Nephron progenitor cell (in vitro differentiated cells): Measurements from ENCODE around the gene FOXK2.

ENCODE experiments used
- DNase-seq: peaks from one replicate; pipeline ENCODE4 v3.0.0; 2021
- H3K27ac Mint-ChIP-seq: 2 replicates; pipeline ENCODE4 v1.8.0; 2021; ENCODE audit warnings: mild to moderate bottlenecking, moderate library complexity, mixed read lengths
- H3K27me3 Mint-ChIP-seq: 2 replicates; pipeline ENCODE4 v1.8.0; 2021; ENCODE audit warnings: mild to moderate bottlenecking, low read depth, mixed read lengths; ENCODE audit not compliant: poor library complexity
- H3K36me3 Mint-ChIP-seq: 2 replicates; pipeline ENCODE4 v1.8.0; 2021; ENCODE audit warnings: low read depth, mixed read lengths
- H3K4me1 Mint-ChIP-seq: 2 replicates; pipeline ENCODE4 v1.8.0; 2021; ENCODE audit warnings: mixed read lengths
- H3K4me3 Mint-ChIP-seq: 2 replicates; pipeline ENCODE4 v1.8.0; 2021; ENCODE audit warnings: mild to moderate bottlenecking, moderate library complexity, mixed read lengths
- H3K9me3 Mint-ChIP-seq: 2 replicates; pipeline ENCODE4 v1.8.0; 2021; ENCODE audit warnings: mild to moderate bottlenecking, moderate library complexity, mixed read lengths
- CTCF ChIP-seq: fragments of 200-600 bp; sonication (generic); IDR thresholded peaks from 2 replicates; pipeline ENCODE4 v1.5.0; 2021; ENCODE audit warnings: antibody characterized with exemption

FOXK2 gene

GRCh38 chr17:82492643-82493225 is 26.8 kb upstream of the FOXK2 start:
- Mint-ChIP-seq H3K9me3 (no peaks in the 10 kb centered on the region), H3K36me3 (peaks cover 13% of the 10 kb centered on the region), H3K4me3 (no peak overlapping the region), H3K27ac (no peak overlapping the region), H3K4me1 (peaks cover 8% of the 10 kb centered on the region), H3K27me3 (peaks cover 23% of the 10 kb centered on the region)
- no peak for TF ChIP-seq CTCF
- no peak for DNase-seq

- DNase-seq: no peak
- H3K4me1 Mint-ChIP-seq: peaks cover 8% of the 10 kb centered on the region
- peaks cover 9% of the 10 kb centered on the region for H3K36me3 Mint-ChIP-seq
- peaks cover 26% of the 10 kb centered on the region for H3K27me3 Mint-ChIP-seq
- H3K9me3 Mint-ChIP-seq: no peaks in the 10 kb centered on the region
- TF ChIP-seq CTCF: no peak
- no peak overlapping the region for H3K27ac Mint-ChIP-seq
- H3K4me3 Mint-ChIP-seq: peak overlapping the region; percentile 18
Observed at GRCh38 chr17:82493226-82493781, 26.2 kb upstream of the FOXK2 start.

GRCh38 chr17:82494236-82495055 is 25.1 kb upstream of the FOXK2 start:
- peaks cover 20% of the 10 kb centered on the region for H3K27me3 Mint-ChIP-seq
- TF ChIP-seq CTCF: peak; percentile 94
- DNase-seq: peak; percentile 90
- H3K36me3 Mint-ChIP-seq: no peaks in the 10 kb centered on the region
- H3K4me1 Mint-ChIP-seq: peaks cover 12% of the 10 kb centered on the region
- H3K4me3 Mint-ChIP-seq: peak overlapping the region; percentile 81
- peak overlapping the region; percentile 71 for H3K27ac Mint-ChIP-seq
- H3K9me3 Mint-ChIP-seq: no peaks in the 10 kb centered on the region

- Mint-ChIP-seq H3K4me3 (peak overlapping the region; percentile 64), H3K27ac (no peak overlapping the region), H3K4me1 (peaks cover 12% of the 10 kb centered on the region), H3K9me3 (no peaks in the 10 kb centered on the region), H3K36me3 (no peaks in the 10 kb centered on the region), H3K27me3 (peaks cover 20% of the 10 kb centered on the region)
- no peak for DNase-seq
- TF ChIP-seq CTCF: no peak
Observed at GRCh38 chr17:82495844-82496528, 23.5 kb upstream of the FOXK2 start.

- Mint-ChIP-seq H3K4me1 (peaks cover 12% of the 10 kb centered on the region), H3K36me3 (no peaks in the 10 kb centered on the region), H3K27me3 (peaks cover 20% of the 10 kb centered on the region), H3K4me3 (peak overlapping the region; percentile 64), H3K27ac (no peak overlapping the region), H3K9me3 (no peaks in the 10 kb centered on the region)
- DNase-seq: peak; percentile 98
- no peak for TF ChIP-seq CTCF
Observed at GRCh38 chr17:82496529-82497434, 22.8 kb upstream of the FOXK2 start.
